WI38 (cell line): ENCODE measurements around the gene C16orf78.

Experiments
- H3K4me3 ChIP-seq: 2 replicates; pipeline ENCODE4 v1.5.1; 2011; ENCODE audit warnings: low read depth, mild to moderate bottlenecking, control low read depth, low read length
- CTCF ChIP-seq: IDR thresholded peaks from 2 replicates; pipeline ENCODE4 v1.5.1; 2012; ENCODE audit warnings: low read depth, mild to moderate bottlenecking, control low read depth, low read length

Gene C16orf78

GRCh38 chr16:49376206-49376605, 2.6 kb downstream of the C16orf78 start:
- no peak for TF ChIP-seq CTCF
- H3K4me3 ChIP-seq: no peak overlapping the region

DNA sequence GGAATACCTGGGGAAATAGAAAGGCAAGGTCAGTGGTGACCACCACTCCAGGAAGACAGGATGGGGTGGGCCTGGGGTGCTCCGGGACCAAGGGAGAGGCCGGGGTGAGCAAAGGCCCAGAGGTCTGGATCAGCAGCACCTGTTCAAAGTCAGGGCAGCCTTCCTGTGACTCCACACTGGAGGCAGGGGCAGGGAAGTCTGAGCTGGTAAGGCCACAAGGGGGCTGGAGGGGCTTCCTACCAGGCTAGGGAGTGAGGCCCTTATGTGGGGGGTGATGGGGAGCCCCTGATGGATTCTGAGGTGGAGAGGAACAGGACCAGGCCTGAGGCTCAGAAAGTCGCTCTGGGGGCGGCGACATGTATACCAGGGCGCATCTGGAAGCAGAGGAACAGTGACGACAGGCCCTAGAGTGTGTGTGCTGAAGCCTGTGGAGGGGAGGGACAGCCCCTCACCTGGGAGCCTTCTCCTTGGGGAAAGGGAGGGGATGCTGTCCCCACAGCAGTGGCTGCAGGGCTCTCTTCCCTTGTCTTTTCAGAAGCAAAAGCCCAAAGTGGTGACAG, 3.7 kb downstream of the C16orf78 start:
- no peak overlapping the region for H3K4me3 ChIP-seq
- TF ChIP-seq CTCF: no peak

DNA sequence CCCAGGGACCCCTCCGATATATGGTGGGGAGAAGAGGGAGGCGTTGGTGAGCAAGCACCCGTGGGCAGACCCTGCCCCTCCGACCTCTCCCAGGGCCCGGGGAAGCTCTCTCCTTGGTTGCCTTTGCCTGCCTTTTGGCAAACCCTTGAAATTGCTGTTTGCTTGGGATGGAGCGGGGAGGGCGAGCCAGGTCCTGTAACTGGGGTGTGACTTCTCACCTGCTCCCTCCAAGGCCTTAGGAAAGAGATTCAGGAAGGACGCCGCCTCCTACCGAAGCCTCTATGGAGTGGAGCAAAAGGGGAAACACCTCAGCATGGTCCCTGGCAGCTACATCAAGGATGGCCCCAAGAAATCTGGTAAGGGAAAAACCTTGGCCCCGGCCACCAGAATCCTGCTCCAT, 4.6 kb downstream of the C16orf78 start:
- TF ChIP-seq CTCF: no peak
- H3K4me3 ChIP-seq: no peak overlapping the region

DNA sequence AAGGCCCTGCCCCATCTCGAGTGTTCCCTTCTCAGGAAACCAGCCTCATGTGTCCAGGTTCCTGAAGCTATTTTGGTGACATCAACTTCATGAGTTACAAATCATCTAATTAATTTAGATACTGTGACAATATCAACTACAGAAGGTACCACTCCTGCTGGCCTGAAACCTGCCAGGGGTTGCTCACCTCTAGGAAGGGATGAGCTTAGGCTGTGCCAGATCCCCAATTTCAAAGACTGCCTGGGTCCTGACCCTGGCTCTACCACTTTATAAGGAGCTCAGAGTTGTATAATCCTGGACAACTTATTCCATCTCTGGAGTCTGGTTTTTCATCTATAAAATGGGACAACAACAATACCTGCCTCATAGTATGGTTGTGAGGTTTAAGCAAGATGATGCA, 5.2 kb downstream of the C16orf78 start:
- H3K4me3 ChIP-seq: no peak overlapping the region
- no peak for TF ChIP-seq CTCF

DNA sequence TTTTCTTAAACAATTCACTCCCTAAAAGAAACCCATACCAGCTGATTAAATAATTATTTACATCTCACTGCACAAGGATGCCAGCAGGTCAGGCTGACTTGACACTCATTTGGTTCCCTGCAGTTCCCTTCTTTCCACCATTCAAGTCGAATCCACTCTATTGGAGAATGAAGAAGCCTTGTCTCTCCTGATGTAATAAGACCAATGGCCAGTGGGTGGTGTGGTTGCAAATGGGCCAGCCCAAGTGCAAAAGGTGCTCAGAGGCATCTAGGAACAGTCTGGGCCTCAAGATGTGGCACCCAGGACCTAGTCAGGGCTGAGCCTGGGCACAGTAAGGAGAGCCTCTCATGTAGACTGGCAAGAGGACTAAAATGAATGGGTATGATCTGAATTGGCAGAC, 9.3 kb downstream of the C16orf78 start:
- TF ChIP-seq CTCF: no peak

GRCh38 chr16:49395021-49395420, 21.4 kb downstream of the C16orf78 start:
- TF ChIP-seq CTCF: no peak
- H3K4me3 ChIP-seq: no peak overlapping the region

More for the DNA sequence above, 9.3 kb downstream of the C16orf78 start:
- H3K4me3 ChIP-seq: no peak overlapping the region

DNA sequence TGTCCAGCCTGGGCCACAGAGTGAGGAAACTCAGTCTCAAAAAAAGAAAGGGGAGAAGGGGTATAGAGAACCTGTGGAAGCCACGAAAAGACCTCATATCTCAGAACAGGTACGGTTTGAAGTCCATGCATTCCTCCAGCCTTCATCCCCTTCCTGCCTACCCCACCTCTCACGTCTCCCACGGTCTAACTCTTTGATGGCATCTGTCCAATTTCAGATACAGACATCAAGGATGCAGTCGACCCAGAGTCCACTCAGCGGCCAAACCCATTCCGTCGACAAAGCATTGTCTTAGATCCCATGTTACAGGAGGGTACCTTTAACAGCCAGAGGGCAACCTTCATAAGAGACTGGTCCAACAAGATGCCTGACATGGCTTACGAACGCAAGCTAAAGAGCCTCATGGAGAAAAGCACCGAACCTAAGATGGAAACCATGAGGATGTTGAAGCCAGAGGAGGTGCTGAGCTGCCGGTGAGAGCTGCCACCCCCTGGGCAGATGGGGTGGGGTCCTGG, 22.7 kb downstream of the C16orf78 start:
- no peak for TF ChIP-seq CTCF
- H3K4me3 ChIP-seq: no peak overlapping the region
